Measurements from ENCODE around the gene HRH3. TPM values are rescaled to one million over a fixed set of nuclear protein-coding genes. Genes with fewer than 3 reads are reported as not detected.

HRH3 gene
- polyA plus RNA-seq, 10 donors: 0.32 to 2.2 (median 0.91) TPM; not detected in 1

DNA sequence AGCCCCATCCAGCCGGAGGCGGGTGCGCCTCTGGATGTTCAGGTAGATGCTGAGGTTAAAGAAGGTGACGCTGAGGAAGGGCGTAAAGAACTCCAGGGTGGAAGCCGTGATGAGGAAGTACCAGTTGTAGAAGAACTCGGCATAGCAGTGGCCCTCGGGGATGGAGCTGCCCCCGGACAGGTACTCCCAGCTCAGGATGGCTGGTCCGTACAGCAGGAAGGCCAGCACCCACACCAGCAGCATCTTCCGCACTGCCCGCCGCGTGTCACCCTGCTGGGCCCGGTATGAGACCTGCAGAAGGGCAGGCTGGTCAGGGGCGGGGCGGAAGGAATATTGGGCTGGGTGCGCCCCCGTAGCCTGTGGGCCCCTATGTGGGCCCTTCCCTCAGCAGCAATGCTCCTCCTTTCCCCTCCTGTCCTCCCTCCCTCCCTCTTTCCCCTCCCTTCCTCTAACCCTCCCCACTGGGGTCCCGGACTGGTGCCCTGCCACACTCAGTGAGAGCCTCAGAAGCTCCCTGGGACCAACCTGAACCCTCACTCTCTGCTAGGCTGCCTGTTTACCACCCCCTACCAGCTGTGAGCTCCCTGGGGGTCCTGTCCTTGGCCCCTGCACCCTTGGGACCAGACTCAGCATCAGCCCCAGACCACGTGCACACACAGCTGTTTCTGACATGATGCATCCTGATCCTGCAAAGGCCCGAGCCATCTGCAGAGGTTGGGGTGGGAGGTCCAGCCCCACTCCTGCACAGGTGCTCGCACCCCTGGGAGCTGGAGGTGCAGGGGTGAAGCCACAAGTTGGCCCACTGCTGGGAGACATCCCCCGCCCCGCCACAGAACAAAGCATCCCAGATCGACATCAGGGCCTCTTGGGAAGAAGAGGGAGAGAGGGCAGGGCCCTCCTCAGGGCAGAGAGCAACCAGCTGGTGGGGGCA is 3.2 kb downstream of the HRH3 start:
- no peak for DNase-seq

DNA sequence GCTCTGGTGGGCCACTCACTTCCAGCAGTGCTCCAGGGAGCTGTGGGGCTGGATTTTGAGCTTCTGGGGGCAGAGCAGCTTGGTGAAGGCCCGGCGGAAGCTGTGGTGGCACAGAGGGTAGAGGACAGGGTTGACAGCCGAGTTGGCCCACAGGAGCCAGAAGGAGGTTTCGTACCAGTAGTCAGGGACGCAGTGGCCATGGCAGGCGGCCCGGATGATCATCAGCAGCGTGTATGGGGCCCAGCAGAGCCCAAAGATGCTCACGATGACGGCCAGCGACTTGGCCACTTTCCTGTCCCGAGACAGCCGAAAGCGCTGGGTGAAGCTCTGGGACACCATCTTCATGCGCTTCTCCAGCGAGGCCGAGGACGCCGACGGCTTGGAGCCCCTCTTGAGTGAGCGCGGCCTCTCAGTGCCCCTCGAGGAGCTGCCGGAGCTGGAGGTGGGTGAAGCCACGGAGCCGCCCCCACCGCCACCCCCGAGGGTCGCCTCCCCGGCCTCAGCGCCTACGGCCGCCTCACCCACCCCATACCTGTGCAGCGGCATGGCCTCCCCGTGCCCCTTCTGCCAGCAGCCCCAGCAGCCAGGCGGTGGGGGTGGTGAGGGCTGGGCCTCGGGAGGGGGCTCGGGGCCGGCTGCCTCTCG is 4.0 kb downstream of the HRH3 start:
- DNase-seq: no peak

DNA sequence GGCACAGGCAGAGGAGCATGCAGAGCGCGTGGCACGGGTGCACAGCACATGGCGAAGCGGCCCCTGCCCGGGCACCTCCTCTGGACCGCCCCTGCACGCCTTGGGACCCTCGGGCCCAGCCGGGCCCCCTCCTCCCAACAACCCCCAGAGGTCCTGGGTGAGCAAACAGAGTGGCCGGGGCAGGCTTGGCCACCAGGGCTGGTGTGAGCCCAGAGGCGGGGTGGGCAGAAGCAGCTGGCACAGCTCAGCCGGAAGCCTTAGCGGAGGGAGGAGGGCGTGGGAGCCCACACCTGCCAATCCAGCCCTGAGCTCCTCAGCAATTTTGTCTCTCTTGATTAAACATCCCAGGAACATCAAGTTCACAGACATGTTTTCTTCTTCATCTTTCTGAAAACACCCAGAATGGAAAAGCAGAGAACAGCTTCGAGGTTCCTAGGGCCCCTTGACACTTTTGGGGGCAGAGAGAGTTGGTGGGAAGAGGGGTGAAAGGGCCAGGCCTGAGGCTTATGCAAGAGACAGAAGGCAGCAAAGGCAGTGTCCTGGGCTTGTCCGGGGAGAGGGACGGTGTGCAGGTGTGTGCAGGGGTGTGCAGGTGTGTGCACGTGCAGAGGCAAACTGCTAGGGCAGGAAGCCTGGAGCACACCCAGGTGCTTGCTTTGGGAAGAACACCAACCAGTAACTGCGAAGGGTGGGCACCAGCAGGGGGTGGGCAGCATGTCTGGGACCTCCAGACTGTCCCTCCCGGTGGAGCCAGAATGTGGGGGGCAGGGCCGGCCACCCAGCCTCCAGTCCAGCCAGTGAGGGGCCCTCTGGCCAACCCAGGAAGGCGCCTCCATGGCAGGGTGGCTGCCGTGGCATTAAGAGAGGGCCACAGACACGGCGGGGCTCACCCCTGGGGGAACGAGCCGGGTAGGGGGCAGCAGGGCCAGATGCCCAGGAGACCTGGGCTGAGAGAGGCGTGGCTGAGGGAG is 4.8 kb downstream of the HRH3 start:
- DNase-seq: no peak

DNA sequence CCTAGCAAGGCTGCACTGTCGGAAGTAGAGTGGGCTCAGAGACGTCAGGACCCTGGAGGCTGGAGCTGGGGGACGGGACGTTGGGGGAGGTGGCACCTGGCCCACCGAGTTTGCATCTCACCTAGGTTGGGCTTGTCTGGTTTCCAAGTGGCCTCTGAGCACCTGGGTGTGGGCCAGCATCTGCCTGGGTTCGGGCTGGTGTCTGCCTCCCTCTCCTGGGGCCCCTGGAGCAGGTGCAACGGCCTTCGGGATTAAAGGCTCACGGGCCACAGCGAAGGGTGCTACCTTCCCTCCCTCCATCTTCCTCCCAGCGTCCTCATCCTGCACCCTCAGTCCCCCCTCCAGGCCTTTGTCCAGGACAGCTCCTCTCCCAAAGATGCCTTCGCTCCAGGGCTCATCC is 6.0 kb downstream of the HRH3 start:
- no peak for DNase-seq

DNA sequence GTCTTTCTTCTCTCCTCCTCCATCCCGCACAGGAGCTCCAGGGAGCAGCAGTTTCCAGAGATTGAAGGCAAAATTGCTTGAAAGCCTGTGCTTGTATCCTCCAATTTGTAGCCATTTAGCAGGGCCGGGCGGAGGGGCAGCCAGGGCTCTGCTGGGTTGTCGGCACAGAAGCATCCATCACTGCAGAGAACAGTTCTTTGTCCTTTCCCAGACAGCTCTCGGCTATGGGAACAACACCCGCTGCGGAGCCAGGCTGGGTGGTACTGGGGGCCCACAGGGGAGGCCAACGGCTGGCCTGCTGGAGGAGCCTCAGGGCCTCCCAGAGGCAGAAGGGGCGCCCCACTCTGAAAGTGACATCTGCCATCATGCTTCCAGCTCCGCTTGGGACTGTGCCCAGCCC is 7.8 kb downstream of the HRH3 start:
- no peak for DNase-seq

DNA sequence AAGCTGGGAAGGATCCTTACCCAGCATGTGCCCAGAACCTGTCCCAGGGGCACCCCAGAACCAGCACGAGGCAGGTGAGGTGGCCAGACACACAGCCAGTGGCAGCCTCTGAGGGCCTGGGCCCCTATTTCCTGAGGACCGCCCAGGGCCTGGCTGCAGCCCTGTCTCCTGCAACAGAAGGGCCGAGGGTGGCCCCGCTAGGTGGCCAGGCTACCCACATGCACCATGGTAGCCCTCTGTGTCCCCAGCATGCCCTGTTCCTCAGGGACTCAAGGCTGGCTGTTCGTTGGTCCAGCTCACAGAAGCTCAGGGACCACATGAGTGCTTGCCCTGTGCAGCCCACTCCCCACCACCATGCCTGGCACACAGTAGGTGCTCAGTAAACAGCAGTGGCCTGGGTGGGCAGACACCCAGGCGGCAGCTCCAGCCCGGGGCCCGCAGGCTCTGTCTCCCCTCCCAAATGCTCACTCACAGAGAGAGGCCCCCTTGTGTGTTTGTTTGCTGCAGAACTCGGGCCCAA is 8.2 kb downstream of the HRH3 start:
- no peak for DNase-seq

DNA sequence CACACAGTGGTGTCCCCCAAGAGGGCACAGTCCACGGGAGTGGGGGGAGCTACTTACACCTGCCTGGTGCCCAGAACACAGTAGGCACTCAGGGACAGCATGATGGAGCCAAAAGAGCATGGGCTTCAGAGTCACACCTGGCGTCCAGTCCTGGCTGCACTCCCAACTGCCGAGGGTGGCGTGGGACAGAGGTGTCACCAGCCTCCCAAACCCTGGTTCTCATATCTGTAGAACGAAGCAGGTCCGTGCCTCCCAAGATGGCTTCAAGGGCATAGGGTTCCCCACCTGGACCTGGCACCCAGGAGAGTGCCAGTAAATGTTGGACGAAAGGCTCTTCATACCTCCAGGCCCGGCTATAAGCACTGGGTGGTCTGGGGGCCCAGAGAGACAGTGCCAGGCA is 8.9 kb downstream of the HRH3 start:
- DNase-seq: no peak

DNA sequence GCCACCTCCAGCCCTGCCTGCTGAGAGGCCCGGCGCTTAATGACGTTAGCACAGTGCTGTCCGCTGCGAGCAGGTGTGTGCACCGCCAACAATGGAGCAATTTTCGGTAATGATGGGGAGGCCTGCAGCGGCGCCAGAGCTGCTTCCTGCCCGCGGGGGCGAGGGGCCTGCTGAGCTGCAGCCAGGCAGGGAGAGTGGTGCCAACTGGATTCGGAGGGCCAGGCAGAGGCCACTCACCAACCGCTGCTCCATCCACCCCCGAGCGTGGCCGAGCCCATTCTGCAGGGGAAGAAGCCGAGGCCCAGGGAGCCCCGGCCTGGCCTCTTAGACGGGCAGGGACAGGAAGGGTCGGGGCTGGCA is 9.6 kb downstream of the HRH3 start:
- DNase-seq: no peak

DNA sequence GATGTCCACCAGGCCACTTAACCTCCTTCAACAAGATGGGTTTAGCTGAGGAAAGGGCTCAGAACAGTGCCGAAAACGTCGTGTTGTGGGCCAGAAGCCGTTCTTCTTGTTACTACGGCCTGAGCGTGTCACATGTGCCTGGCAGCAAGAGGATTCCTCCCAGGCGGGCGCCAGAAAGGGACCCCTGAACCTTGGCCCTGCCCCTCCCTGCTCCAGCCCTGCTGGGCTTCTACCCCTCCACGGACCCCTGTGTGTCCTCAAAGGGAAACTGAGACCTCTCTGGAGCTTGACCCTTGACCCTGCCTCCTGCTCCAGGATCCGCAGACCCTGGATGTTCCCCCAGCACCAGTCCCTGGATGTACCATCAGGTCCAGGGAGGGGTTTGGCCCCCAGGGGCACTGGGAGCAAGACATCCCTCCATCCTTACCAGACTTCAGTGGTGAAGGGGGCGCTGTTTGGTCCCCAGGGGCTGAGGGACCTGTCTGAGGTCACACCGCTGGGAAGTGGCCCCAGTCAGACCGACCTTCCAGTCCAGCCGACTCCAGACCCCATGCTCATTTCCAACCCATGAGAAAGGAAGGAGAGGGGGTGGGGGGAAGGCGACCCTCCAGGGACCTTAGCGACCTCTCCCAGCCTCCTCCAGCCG is 10.1 kb downstream of the HRH3 start:
- no peak for DNase-seq

DNA sequence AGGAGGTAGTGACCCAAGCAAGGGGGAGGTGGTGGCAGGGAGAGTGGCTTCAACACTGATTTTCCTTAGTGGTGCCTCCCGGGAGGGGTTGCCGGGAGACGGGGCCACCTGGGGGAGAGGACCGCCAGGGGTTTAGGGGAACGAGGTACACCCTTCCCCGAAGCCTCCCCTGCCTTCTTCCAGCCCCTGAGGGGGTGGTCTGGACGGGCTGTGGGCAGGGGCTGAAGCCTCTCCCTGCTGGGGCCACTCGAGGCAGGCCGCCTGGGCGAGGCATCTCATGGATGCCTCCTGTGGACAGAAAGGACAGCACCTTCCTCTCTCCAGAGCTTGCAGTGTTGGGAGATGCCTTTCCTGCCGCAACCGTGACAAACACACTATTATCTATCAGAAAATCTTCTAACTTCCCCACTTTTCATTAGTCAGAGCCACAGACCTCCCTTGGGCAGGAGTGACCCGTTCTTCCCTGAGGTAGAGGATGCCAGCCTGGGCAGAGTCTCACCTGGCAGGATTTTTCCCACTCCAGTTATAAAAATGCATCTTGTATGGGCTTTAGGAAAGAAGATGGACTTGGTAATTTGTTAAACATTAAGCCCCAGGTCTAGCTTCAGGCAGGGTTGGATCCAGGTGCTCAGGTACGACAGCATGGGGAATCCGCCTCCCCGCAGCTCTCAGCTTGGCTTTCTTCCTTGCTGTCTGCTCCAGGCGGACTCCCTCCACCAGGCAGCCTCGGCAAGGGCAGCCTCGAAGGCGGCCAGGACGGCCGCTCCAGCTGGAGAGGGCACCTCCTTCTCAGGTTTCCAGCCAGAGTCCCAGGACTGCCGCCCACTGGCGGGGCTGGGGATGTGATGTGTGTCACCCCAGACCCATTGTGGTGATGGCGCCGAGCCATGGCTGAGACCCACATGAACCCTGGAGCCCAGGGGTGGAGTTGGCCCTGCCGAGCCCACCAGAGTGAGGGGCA is 11.0 kb downstream of the HRH3 start:
- DNase-seq: no peak

DNA sequence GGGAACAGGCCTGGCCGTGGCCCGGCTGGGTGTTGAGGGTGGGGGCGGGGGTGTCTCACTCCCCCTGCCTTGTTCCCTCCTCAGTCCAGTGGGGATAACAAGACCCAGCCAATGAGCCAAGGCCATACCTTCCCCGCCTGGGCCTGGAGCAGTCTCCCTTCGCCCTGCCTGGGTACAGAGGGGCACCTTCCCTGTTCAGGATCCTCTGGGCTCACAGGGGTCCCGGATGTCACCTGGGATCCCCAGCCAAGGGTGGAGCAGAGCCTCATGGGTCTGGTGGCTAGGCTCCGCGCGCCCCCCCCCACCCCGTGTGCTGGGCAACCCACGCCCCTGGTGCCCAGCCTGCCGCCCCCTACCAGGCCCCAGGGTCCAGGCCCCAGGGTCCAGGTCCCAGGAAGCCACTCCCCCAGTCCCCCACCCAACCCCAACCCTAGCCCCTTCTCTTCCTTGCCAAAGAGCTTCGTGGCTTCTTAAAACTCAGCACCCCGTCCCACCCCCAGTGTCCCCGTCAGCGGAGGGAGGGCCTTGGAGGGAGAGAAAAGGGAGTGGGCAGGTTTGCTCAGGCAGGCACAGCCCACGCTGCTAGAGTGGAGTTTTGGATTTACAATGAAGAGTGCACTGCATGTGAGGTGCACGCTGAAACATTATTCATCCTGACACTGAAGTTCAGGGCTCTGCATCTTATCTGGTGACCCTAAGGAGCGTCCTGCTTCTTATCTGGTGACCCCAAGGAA is 11.8 kb downstream of the HRH3 start:
- no peak for DNase-seq

DNA sequence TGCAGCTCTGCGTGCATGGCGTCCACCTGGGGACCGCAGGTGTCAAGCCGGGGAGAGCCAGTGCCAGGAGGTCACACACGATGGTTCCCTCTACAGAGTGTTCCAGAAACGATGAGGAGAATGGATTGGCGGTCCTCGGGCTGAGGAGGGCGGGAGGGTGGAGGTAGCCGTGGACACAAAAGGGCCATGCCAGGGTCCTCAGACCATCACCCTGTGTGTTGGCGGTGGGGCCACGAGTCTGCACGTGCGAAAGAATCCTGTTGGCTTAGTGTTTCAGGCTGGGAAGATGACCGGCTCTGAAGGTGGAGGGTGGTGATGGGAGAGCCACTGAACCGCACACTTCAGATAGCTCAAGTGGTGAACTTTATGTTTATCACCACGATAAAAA is 13.7 kb downstream of the HRH3 start:
- DNase-seq: no peak

DNA sequence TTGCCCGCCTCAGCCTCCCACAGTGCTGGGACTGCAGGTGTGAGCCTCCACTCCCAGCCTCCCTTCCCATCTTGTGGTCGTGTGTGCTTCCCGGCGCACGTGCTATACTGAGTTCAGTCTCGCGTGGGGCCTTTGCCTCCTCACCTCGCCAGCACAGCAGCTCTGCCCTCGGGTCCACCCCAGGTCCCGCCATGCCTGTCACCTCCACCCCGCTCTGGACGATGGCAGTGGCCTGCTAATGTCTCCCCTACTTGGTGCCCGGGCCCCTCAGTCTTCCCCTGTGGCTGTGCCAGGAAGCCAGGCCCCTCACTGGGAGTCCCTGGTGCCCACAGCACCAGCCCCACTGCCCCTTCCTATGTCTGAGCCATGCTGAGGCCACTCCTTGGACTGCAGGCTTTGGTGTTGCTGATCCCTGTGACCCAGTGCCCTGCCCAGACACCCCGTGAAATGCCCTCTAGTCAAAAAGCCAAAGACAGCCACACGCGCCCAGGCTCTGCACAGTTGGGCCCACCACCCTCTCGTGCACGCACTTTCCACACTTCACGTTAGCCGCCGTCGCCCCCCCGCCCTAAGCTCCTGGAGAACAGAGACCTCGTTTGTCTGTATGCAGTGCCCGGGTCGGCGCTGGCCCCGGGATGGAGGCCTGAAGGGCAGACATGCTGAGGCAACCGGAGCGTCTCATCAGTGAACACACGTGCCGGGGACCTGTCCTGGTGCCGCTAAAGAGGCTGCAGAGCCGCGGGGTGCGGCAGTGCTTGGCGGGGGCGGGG is 14.3 kb downstream of the HRH3 start:
- no peak for DNase-seq

DNA sequence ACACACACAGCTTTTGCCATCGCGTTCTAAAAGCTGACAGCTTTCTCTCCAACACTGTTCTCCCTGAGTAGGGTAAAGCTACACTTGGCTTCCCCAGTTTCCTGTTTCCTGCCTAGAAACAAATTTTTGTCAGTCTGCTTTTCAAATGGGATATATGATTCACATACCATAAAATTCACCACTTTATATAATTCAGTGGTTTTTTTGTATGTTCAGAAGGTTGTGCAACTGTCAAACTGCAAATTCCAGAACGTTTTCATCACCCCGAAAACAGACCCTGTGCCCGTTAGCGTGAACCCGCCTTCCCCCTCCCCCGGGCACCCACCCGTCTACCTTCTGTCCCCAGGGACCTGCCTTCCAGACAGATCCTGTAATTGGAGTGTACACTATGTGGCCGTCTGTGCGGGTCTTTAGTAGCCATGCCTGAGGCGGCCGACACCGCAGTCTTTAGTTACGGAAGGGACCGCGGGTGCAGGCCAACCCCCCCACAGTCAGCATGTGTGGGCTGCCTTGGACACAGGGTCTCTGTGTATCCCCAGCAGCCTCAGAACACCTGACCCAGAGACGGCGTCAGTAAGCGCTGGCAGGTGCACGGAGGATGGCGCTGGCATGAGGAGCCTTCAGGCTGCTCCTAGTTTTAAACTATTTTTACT is 16.6 kb downstream of the HRH3 start:
- peak in 1 of 3 donors; percentile 35 for DNase-seq

DNA sequence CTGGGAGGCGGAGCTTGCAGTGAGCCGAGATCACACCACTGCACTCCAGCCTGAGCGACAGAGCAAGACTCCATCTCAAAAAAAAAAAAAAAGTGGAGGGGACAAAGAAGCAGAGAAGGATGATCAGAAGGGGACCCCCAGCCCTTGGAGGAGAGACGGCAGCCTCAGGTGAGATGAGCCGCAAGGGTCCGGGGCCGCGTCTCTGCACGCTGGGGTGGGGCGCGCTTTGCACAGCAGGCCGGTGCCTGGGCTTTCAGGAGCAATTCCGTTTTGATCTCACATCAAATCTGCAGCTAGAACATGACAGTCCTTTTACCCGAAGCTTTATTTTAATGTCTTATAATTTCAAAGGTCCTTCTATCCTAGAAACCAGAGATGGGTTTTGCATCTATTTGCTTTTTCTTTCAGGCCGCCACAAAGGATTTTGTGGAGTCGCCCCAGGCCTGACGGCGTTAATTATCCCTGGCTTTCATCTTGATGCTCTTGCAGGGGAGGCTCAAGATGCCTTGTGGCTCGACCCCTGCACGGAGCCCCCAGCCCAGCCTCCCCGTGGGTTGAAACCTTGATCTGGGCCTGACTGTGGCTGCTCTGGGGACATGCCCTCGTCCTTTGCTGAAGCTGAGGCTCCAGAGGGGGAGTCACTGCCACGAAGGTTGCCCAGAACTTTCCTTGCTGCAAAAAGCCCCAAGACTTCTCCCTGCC is 17.3 kb downstream of the HRH3 start:
- no peak for DNase-seq

DNA sequence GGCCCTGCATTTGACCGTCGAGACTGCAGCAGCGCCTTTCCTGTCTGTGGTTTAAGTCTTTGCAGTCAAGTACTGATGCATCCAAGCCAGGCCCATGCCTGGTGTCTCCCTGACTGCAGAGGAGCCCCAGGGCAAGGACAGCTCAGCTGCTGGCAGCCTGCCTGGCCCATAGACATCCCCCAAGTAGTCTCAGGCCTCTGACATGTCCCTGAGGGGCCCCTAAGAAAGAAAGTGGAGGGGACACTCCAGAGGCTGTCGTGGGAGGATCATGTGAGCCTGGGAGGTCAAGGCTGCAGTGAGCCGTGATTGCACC is 18.0 kb downstream of the HRH3 start:
- no peak for DNase-seq

DNA sequence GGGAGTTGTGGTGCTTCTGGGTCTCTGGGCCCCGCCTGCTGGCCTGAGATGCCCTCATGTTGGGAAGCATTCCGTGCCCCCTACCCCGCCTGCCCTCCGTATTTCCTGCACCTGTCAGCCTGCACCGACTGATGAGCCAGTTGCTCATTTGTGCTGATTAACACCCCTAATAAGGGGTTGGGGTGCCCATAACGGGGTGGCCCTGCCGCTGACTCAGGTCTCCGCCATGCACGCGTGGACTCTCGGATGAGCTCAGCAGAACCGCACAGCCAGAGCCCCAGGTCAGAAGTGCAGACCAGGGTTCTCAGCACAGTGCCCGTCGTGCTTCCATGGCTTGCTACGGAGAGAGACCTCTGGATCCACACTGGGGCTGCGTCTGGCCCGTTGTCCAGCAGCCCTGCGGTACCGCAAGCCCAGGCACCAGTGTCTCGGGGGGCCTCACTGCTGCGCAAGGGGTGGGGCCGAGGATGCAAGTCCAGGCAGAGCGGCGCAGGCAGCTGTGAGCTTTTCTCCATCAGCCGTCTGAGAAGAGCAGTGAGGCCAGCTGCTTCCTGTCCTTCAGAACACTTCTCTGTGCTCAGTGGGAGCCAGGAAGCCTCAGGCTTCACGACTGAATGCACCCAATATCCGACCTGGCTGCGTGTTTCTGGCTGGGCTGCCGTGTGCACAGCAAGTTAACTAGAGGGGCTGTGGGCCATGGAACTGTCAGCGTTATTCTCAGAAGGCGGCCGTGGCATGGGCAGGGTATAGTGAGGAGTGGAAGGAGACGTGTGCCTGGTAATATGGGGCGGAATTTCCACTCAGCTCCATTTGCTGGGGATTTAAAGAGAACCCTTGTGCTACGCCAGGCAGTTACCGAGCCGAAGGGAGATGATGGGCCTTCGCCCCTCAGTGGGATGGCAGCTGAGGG is 18.6 kb downstream of the HRH3 start:
- DNase-seq: no peak

Measured in muscle of back (tissue), 11 donors.